ENCODE results near the gene ZBED3.
"Not testable (repeated sequence)": the region's sequence is repeated elsewhere in the genome, so short reads cannot be mapped to it uniquely, and the experiment has no call there.

Gene ZBED3, protein sequence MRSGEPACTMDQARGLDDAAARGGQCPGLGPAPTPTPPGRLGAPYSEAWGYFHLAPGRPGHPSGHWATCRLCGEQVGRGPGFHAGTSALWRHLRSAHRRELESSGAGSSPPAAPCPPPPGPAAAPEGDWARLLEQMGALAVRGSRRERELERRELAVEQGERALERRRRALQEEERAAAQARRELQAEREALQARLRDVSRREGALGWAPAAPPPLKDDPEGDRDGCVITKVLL

DNA sequence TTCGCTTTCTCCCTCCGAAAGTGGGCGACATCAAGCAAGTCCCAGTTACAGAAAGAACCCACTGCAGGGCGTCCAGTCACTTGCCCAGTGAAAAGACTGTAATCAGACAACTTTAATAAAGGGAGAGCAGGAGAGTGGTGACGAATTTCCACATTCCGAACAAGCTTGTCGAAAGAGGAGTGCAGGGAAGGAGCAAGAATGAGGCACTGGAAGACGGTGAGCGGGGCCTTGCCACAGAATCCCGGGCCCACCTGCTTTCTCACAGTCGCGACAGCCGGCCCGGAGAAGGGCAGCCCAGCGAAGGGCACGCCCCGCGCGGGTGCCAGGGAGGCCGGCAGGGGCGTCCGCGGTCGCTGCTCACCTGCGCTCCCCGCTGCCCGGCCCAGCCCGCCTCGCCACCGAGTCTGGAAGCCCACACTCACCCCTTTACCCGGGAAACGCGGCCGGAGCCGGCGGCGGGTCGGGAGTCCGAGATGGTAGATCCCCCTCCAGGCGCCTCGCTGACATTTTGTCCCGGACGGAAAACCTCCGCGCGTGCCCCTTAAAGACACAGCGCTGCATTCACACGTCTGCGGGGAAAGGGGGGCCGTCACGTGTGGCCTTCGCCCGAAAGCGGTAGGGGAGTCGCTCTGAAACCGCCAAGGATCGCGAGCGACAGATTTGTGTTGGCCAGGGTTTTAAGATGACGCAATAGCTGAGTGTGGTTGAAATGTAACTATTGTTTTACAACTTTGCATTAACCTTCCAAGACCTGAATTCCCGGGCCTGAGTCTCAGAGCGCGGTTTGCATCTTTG is at the start of gene ZBED3:
TSS of gene ZBED3 (minus strand) at position 597 of the 795 bp plus-strand sequence. CDS start 9,407 bp downstream, outside the sequence.
- DNase-seq (ENCODE audit: low spot score) = peak; percentile 60

DNA sequence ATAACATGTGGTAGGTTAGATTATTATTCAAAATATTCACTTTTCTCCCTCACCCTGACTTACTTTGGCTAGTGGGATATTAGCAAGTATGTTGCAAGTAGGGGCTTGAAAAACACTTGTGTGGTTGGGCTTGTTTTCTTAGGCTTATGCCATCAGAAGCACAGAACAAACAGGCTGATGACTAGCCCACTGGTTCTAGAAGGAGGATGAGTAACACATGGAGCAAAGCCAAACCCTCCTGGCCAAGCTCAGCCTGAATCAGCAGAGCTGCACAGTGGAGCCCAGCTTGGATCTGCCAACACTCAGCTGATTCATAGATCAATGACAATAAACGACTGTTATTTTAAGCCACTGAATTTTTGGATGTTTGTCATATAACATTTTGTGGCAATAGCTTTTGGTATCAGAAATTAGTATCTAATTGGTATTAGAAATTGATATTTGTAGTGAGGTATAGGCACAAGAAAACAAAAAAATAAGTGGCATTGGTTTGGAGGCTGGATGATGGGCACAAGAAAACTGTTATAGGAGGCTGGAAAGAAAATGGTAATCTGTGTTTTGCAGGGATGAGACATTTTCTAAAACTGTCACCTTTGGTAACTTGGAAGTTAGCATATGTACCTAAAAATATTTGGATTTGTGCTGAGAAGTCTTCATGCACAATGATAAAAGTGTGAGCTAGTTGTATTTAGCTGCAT is 46.1 kb upstream of the ZBED3 start:
- peak; percentile 89 for DNase-seq (ENCODE audit: low spot score)

DNA sequence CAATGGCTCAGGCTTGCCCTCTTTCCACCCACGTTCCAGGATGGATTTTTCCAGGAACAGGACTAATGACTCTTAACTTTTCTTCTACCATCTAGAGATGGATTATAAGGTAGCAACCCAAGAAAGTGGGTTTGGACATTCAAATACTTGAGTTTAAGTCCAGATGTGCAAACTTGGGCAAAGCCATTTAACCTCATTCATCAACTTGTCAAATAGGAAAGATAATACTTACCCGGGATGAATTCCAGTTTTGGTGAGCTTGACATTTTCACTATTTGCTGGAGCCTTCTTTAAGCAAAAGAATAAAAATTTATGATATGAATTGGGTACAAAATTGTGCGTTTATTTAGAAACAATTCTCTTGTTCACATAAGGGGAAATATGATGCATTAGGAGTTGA is 44.3 kb upstream of the ZBED3 start:
- no peak for DNase-seq (ENCODE audit: low spot score)

DNA sequence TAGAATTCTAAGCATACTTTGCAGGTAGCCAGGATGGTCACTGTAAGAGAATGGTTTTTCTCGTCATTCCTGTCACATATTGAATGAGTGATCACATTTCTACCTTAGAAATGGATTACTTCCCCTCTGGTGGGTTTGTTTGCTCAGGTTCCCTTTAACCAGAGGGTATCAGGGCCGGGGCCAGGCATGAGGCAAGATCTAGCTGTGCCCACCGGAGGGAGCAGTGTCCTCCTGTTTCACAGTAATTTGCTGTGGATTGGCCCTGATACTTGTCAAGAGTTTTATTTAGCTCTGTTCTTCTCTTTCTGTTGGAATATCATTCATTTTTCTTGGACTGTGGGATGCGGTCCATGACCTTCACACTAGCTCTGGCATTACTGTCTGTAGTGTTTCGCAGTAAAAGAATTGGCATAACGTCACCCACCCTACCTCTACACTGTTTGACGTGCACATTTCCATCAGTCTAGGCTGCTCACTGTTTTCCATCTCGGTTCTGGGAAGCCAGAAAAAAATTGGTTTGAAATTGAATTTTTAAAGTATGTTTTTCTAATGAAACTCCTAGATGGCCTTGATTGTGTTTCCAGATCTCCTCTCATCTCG is 42.4 kb upstream of the ZBED3 start:
- no peak for DNase-seq (ENCODE audit: low spot score)

DNA sequence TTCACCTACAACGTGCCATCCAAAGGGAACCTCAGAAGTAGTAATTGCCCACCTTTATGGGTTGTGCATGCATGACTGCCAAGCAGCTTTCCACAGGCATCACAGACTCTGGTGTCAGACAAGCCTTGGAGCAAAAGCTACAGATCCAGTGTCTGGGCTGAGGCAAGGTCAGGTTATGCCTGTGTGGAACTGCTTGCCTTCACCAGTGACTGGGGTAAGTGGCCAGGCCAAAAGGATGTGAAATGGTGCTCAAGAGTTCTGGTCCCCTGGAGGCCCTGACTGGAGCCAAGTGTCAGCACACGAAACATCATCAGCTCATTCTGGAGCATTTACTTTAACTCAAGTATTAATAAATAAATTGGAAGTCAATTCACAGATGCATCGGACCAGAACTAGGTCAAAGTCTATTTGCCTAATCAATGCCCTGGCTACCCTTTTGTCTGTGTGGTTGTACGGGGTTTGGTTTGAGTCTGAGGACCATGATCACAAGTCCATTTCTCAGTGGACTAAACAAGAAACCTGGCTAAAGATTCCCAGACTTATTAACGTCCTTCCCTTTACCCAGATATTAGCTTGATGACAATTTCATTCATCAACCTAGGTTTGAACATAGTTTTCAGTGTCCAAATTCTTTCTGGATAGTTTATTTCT is 41.5 kb upstream of the ZBED3 start:
- no peak for DNase-seq (ENCODE audit: low spot score)

DNA sequence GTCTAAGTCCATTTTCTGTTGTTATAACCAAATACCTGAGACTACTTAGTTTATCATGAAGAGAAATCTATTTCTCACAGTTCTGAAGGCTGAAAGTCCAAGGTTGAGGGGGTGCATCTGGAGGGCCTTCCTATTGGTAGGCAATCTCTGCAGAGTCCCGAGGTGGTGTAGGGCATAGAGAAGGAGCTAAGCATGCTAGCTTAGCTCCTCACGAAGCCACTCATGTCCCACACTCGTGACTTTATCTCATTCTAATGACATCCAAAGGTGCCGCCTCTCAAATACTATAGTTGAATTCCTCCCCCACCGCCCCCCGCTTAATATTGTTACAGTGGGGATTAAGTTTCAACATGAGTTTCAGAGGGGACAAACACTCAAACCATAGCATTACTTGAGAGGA is 36.0 kb upstream of the ZBED3 start:
- no peak for DNase-seq (ENCODE audit: low spot score)

DNA sequence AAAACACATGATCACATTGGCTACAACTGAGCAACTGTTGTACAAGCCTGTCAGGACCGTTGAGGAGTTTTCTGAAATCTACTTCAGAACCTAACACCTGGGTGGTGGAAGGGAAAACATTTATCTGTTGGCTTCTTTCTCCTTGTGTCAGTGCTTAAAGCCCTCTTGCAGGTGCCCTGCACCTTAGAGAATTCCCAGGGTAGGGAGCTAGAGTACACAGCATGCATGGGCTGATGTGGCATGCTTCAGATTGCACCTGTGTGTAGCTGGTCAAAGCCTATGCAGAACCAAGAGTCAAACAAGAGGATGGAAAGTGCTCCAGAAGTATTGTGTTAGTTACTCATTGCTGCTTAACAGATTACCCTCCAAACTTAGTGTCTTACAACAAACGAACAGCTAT is 33.6 kb upstream of the ZBED3 start:
- no peak for DNase-seq (ENCODE audit: low spot score)

DNA sequence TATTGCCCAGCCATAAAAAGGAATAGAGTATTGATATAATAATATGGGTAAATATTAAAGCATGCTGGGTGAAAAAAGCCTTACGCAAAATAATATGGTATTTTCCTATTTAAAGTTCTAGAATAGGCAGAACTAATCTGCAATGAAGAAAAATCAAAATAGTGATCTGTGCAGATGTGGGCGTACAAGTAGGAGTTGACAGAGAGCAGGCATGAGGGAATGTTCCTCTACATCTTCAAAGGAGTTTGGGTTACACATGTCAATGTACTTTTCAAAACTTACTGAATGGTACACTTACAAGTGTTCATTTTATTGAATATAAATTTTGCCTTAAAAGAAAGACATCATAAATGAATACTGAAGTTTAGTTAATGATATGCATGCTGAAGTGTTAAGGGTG is 33.0 kb upstream of the ZBED3 start:
- no peak for DNase-seq (ENCODE audit: low spot score)

DNA sequence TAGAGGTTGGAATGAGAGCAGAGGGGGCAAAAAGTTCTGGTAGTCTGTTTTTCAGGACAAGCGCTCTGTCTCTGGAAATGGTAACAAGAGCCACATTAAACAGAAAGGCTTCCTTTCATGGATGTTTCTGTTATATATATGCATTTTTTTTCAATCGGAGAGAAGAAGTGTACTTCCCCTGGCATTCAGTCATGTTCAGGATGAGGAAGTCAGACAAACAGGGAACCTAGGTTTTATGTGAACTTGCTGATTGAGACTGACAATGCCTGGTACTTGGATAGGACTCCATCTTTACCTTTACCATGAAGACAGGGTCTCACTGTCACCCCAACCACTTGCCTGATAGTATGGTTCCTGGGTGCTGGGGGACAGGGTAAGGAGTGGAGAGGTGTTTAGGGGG is 30.1 kb upstream of the ZBED3 start:
- no peak for DNase-seq (ENCODE audit: low spot score)

DNA sequence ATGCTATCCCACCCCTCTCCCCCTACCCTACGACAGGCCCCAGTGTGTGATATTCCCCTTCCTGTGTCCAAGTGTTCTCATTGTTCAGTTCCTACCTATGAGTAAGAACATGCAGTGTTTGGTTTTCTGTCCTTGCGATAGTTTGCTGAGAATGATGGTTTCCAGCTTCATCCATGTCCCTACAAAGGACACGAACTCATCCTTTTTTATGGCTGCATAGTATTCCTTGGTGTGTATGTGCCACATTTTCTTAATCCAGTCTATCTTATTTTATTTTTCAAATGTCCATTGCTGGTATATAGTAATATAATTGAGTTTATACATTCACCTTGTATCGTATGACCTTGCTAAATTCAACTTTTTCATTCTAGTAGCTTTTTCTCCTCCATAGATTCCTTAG is 19.9 kb upstream of the ZBED3 start:
- not testable (repeated sequence) for DNase-seq (ENCODE audit: low spot score)

DNA sequence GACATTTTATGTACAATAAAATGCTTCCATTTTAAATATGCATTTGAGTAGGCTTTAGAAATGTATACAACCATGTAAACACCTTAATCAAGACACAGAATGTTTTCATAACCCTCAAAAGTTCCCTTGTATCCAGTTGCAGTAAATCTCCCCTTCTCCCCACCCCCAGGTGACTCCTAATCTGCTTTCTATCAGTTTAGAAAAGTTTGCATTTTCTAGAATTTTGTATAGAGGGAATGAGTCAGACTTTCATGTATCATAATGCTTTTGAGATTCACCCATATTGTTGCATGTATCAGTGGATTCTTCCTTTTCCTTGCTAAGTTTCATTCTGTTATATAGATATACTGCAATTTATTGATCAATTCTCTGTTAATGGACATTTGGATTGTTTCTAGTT is 17.7 kb upstream of the ZBED3 start:
- DNase-seq (ENCODE audit: low spot score) = no peak

DNA sequence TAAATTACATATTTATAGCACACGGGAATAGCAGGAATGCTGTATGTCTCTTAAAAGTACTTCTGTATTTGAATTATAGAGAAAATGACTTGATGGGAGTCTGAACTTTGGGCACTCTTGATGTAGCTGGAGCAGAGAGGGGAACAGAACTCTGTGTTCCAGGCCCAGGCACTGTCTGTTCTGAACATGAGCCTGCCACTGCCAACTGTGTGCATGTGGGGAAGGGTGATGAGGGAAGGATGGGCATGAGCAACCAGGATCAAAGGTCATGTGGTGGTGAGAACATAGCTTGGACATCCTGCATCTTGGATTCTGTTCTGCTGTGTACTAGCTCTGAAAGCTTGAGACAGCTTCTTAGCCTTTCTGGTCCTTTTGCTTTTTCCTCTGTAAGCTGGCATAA is 16.4 kb upstream of the ZBED3 start:
- DNase-seq (ENCODE audit: low spot score) = no peak

DNA sequence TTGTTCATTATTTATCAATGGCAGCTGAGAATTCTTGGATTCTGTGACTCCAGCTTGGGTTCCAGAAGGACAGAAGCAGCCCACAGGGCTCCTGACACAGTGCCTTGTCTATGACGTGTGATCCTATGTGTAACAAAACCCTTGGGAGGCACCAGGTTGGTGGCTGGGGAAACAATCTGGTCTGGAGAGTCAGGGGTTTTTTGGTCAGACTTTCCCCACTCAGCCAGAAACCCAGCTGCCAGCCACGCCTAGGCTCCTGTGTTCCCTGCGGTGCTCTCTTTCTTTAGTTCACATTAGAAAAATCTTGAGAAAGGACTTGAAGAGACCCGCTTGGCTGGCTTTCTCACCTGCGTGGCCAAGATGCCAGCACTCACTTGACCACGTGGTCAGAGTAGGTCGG is 15.5 kb upstream of the ZBED3 start:
- no peak for DNase-seq (ENCODE audit: low spot score)

DNA sequence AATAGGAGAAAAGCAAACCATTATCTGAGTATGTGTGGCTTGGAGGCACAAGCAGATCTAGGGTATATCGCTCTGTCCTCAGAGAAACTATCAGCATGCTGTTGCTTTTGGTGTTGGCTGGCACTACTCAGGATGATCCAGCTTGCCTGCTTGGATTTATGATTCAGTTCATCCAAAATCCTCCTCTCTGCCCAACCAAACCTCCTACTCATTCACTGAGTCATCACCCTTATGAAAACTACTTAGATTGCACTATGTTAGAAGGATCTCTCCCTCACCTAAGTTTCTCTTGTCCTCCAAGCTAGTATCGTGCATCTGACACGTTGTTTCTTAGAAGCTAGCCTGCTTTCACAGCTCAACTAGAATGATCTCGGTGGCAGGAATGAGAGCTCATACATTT is 14.2 kb upstream of the ZBED3 start:
- DNase-seq (ENCODE audit: low spot score) = no peak

DNA sequence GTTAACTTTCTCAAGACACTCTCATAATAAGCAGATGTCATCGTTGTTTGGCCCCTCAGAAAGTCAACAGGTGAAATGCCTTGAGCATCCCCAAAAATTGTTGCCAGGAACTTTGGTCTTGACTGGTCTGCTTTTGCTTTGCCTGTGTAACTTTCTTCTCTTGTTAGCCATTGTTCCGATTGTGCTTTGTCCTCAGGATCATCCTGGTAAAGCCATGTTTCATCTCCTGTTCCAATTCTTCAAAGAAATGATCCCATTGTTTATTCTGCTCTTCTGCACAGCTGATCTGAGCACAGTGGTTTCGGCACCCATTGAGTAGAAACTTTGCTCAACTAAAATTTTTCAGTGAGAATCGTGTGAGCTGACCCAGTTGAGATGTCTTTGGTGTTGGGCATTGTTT is 8.1 kb upstream of the ZBED3 start:
- DNase-seq (ENCODE audit: low spot score) = no peak

DNA sequence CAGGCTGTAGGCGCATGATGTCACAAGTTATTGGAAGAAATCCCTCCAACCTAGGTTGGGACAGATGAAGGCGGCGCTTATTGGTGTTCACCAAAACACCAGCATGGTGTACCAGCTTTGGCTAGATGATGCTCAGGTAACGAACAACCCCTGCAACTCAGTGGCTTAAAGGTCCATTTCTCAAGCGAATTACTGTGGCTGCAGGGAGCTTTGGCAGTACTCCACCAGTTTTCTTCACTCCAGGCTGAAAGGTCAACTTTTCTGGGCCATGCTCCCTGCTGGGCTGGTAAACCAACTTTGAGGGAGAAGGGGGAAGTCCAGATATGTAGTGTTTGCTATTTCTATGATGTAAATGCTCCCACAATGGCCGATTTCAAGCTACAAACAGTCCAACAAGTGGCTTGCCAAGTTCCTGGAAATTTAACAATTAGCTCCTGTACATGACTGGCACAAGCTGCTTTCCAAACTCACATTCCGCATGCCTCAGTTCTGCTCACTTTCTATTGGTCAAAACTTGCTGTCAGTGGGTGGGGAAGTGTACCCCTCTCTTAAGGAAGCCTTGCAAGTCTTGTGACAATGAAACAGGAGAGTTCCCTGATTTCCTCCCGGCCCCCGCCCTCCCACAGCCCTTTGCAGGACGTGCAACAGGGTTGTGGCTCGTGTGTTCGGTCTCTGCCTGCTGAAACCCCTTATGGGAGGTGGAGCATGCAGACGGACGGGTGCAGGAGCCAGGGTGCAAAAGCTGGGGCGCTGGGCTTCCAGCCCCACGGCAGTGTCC is 588 bp upstream of the ZBED3 start:
- DNase-seq (ENCODE audit: low spot score) = peak; percentile 16

DNA sequence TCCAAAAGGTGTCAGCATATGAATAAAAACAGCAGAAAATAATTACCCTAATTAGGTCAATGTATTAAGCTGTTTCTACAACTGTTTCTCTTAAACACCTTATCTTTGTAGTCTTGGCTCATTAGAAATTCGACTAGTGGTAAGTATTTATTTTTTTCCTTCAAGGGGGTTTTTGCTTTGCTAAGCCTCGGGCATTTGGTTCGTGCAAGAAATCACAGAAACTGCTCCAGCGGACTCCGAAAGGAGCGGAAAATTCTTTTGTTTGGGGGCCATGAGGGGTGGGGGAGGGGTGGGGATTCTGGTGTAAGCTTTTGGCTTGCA is 757 bp downstream of the ZBED3 start:
- no peak for DNase-seq (ENCODE audit: low spot score)

DNA sequence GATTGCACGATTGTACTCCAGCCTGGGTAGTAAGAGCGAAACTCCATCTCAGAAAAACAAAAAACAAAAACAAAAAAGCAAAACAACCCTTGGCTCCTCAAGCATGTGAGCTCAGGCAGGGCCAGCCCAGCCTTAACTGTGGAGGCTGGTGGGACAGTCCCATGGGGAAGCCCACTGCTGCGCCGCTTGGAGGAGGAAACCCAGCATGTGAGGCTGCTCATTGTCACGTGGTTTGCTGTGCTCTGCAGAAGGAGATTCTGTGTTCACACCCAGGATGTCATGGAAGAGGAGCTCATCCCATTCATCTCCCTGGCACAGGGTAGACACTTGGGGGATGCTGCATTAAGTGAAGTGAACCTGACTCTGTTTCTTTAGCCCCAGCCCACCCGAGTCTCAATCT is 4.0 kb downstream of the ZBED3 start:
- DNase-seq (ENCODE audit: low spot score) = no peak

DNA sequence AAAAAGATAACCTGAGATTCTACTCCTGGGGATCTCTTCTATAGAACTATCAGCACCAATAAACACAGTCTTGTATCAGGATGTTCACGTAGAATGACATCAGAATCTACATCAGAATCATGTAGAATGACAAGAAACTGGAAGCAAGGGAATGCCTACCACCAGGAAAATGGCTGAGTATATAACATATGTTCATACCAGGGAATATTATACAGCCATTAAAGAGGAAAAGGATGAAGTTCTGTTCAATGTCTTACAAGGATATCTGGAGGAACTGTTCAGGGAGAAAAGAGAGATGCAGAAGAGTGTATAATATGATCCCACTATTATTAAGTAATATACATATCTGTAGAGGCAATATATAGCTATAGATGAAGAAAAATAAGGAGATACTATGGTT is 4.8 kb downstream of the ZBED3 start:
- DNase-seq (ENCODE audit: low spot score) = no peak

DNA sequence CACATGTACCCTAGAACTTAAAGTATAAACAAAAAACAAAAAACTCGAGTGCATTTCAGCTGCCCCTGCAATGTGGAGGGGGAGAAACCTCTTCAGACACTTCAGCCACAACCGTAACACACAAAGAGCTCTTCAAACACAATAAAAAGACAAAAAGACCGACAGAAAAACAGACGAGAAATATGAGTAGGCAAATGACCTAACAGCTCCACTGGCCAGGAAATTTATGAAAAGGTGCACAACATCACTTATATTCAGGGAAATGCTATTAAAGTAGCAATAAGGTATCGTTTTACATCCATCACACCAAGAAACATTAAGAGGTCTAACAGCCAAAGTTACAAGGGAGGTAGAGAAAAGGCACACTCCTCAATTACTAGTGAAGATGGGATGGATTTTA is 6.2 kb downstream of the ZBED3 start:
- DNase-seq (ENCODE audit: low spot score) = no peak

DNA sequence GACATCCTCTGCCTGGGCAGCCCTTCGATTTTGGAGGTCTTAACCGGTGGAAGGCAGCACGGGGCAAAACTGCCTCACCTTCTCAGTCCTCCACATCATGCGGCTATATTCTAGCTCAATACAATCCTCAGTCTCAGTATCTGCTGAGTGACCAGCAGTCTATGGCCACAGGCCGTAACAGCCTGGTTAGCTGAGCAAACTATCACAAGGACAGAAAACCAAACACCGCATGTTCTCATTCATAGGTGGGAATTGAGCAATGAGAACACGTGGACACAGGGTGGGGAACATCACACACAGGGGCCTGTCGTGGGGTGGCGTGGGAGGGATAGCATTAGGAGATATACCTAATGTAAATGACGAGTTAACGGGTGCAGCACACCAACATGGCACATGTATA is 6.6 kb downstream of the ZBED3 start:
- not testable (repeated sequence) for DNase-seq (ENCODE audit: low spot score)

DNA sequence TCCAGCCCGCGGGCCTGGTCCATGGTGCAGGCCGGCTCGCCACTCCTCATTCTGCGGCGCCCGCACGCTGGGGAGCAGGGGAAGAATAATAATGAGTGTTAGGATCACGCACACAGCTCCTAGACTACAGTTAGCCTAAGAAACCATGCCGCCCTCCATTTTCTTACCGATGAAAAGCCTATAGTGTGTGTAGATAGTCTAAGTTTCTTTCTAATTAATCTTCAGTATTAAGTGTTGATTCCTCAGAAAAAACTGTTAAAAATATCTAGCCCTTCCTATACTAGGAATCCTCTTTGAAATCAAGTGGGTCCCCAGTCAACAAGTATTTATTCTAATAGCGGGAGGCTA is 9.3 kb downstream of the ZBED3 start:
- no peak for DNase-seq (ENCODE audit: low spot score)

Measured in kidney capillary endothelial cell (primary cell).